KOPT-K1 (cell line): Measurements from ENCODE around the gene NT5DC1.
A peak's percentile ranks its signal among the peaks of the same experiment; 100 is the strongest.
"Not testable (repeated sequence)": the region's sequence is repeated elsewhere in the genome, so short reads cannot be mapped to it uniquely, and the experiment has no call there.

Source experiments
- H3K27ac ChIP-seq: fragments of 200-600 bp; sonication (generic); 2 replicates; pipeline ENCODE4 v1.5.1; 2016; ENCODE audit warnings: antibody characterized with exemption, mild to moderate bottlenecking, low read depth, low read length; ENCODE audit not compliant: poor library complexity, severe bottlenecking
- H3K36me3 ChIP-seq: fragments of 200-600 bp; sonication (generic); 2 replicates; pipeline ENCODE4 v1.5.1; 2017; ENCODE audit warnings: antibody characterized with exemption, mild to moderate bottlenecking, low read length, moderate library complexity; ENCODE audit not compliant: insufficient read depth
- H3K9me3 ChIP-seq: fragments of 200-600 bp; sonication (generic); 2 replicates; pipeline ENCODE4 v1.5.1; 2017; ENCODE audit warnings: antibody characterized with exemption, low read length, mild to moderate bottlenecking; ENCODE audit not compliant: insufficient read depth, poor library complexity, severe bottlenecking

NT5DC1 gene

GRCh38 chr6:116074732-116075390 lies 25.8 kb upstream of the NT5DC1 start:
- no peaks in the 10 kb centered on the region for H3K36me3 ChIP-seq
- H3K9me3 ChIP-seq = no peaks in the 10 kb centered on the region
- H3K27ac ChIP-seq = no peak overlapping the region

- Histone ChIP-seq H3K36me3 (no peaks in the 10 kb centered on the region), H3K27ac (no peak overlapping the region), H3K9me3 (no peaks in the 10 kb centered on the region)
Measured at GRCh38 chr6:116078522-116078921, 22.1 kb upstream of the NT5DC1 start.

- H3K9me3 ChIP-seq = no peaks in the 10 kb centered on the region
- H3K36me3 ChIP-seq = no peaks in the 10 kb centered on the region
- no peak overlapping the region for H3K27ac ChIP-seq
Measured at GRCh38 chr6:116078945-116079344, 21.7 kb upstream of the NT5DC1 start.

GRCh38 chr6:116083052-116083451 lies 17.6 kb upstream of the NT5DC1 start:
- Histone ChIP-seq H3K27ac (no peak overlapping the region), H3K9me3 (no peaks in the 10 kb centered on the region), H3K36me3 (no peaks in the 10 kb centered on the region)

- H3K9me3 ChIP-seq = no peaks in the 10 kb centered on the region
- no peaks in the 10 kb centered on the region for H3K36me3 ChIP-seq
- no peak overlapping the region for H3K27ac ChIP-seq
Measured at GRCh38 chr6:116084284-116084683, 16.4 kb upstream of the NT5DC1 start.

DNA sequence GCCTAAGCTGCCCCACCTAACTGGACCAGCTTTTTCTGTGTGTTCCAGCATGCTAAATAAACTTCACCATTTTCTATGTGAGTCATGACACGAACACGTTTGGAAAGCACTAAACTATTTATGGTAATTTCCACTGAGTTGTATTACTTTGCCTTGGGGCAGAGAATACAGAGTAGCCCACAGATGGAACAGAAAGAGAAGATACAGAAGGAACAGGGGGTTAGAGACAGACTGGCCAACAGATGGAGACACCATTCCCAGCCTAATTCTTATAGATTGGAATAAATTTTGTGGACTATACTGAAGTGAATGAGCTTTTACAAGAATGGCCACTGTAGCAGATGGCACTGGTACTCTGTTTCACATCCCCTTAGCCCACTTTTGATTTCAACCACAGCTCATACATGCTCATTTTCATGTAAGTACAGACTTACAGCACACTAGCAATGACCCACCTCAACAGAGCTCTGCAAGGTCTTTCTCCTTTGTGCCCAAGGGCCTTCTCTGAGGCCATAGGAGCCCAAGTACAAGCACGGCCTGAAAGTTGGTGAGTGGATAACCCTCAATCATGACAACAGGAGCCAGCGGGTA lies 13.1 kb upstream of the NT5DC1 start:
- no peaks in the 10 kb centered on the region for H3K36me3 ChIP-seq

GRCh38 chr6:116088946-116089345 lies 11.7 kb upstream of the NT5DC1 start:
- Histone ChIP-seq H3K27ac (no peak overlapping the region), H3K9me3 (no peaks in the 10 kb centered on the region), H3K36me3 (no peaks in the 10 kb centered on the region)

More for the DNA sequence above, 13.1 kb upstream of the NT5DC1 start:
- Histone ChIP-seq H3K27ac (no peak overlapping the region), H3K9me3 (no peaks in the 10 kb centered on the region)

- H3K36me3 ChIP-seq = no peaks in the 10 kb centered on the region
- no peaks in the 10 kb centered on the region for H3K9me3 ChIP-seq
- H3K27ac ChIP-seq = no peak overlapping the region
Measured at GRCh38 chr6:116090251-116090650, 10.4 kb upstream of the NT5DC1 start.

DNA sequence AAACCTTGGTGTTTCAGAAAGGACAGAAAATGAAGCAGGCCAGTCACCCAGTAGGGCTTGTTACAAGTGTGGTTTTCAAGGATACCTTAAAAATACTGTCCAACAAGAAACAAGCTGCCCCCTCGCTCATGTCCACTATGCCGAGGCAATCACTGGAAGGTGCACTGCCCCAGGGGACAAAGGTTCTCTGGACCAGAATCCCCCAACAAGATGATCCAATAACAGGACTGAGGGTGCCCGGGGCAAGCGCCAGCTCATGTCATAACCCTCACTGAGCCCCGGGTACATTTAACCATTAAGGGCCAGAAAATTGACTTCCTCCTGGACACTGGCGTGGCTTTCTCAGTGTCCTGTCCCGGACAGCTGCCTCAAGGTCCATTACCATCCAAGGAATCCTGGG lies 6.6 kb upstream of the NT5DC1 start:
- peaks cover 15% of the 10 kb centered on the region for H3K9me3 ChIP-seq
- no peak overlapping the region for H3K27ac ChIP-seq
- H3K36me3 ChIP-seq = no peaks in the 10 kb centered on the region

GRCh38 chr6:116096048-116096759 lies 4.4 kb upstream of the NT5DC1 start:
- H3K9me3 ChIP-seq = peaks cover 15% of the 10 kb centered on the region
- H3K36me3 ChIP-seq, H3K27ac ChIP-seq: not testable (repeated sequence)

- Histone ChIP-seq H3K9me3 (peaks cover 15% of the 10 kb centered on the region), H3K27ac (no peak overlapping the region), H3K36me3 (no peaks in the 10 kb centered on the region)
Measured at GRCh38 chr6:116096979-116097816, 3.5 kb upstream of the NT5DC1 start.

GRCh38 chr6:116099036-116099435 lies 1.6 kb upstream of the NT5DC1 start:
- H3K9me3 ChIP-seq = peaks cover 15% of the 10 kb centered on the region
- H3K36me3 ChIP-seq = no peaks in the 10 kb centered on the region
- H3K27ac ChIP-seq = no peak overlapping the region

DNA sequence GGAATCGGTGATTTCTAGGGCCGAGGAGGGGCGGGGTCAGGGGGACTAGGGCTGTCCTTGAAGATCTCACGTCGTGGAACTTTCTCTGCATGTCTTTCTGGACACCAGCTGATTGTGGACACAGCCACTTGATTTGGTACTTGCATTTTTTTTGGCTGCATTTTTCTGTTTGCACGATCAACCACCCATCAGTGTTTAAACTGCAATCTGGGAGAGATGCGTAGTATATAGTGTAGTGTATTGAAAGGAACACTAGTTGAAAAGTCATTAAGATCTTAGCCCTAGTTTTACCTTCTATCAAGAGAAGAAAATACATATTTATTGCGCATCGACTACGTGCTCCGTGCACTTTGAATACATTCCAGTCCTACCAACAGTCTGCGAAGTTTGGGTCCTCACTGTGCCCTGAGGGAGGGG lies 657 bp downstream of the NT5DC1 start:
- peak overlapping the region; percentile 54 for H3K27ac ChIP-seq
- H3K9me3 ChIP-seq = peaks cover 5% of the 10 kb centered on the region
- H3K36me3 ChIP-seq = no peaks in the 10 kb centered on the region

GRCh38 chr6:116101790-116102189 lies 1.1 kb downstream of the NT5DC1 start:
- Histone ChIP-seq H3K9me3 (peaks cover under 1% of the 10 kb centered on the region), H3K27ac (peak overlapping the region; percentile 54), H3K36me3 (no peaks in the 10 kb centered on the region)

- no peak overlapping the region for H3K27ac ChIP-seq
- H3K9me3 ChIP-seq = no peaks in the 10 kb centered on the region
Measured at GRCh38 chr6:116102873-116103272, 2.2 kb downstream of the NT5DC1 start.

More at GRCh38 chr6:116102873-116103272, 2.2 kb downstream of the NT5DC1 start:
- H3K36me3 ChIP-seq = no peaks in the 10 kb centered on the region
